Measurements from ENCODE around the gene CEP78.

The CEP78 gene

DNA sequence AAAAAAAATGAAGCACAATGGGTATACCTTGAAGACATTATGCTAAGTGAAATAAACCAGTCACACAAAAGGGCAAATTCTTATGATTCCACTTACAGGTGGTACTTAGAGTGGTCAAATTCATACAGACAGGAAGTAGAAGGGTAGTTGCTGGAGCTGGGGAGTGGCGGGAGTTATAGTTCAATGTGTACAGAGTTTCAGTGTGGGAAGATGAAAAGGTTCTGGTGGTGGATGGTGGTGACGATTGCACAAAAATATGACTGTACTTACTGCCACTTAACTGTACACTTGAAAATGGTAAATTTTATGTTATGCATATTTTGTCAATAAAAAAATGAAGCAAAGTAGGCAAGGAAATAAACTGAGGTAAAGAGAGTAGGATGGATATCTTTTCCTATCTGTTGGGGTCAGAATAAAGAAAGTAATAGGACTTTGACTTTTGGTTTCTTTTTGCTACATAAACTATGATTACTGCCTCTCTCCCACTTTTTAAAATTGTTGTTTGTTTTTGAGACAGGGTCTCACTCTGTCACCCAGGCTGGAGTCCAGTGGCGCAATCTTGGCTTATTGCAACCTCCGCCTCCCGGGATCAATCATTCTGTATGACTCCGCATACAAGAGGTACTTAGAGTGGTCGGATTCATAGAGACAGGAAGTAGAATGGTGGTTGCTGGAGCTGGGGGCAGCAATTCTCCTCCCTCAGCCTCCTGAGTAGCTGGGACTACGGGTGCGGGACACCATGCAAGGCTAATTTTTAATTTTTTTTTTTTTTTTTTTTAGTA lies 57.0 kb downstream of the CEP78 start:
- TF ChIP-seq, protein P1, sequence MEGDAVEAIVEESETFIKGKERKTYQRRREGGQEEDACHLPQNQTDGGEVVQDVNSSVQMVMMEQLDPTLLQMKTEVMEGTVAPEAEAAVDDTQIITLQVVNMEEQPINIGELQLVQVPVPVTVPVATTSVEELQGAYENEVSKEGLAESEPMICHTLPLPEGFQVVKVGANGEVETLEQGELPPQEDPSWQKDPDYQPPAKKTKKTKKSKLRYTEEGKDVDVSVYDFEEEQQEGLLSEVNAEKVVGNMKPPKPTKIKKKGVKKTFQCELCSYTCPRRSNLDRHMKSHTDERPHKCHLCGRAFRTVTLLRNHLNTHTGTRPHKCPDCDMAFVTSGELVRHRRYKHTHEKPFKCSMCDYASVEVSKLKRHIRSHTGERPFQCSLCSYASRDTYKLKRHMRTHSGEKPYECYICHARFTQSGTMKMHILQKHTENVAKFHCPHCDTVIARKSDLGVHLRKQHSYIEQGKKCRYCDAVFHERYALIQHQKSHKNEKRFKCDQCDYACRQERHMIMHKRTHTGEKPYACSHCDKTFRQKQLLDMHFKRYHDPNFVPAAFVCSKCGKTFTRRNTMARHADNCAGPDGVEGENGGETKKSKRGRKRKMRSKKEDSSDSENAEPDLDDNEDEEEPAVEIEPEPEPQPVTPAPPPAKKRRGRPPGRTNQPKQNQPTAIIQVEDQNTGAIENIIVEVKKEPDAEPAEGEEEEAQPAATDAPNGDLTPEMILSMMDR (IDR thresholded peaks at IDR 0.05; ENCODE audit: low read depth, low read length), result no peak
- H3K4me3 ChIP-seq (ENCODE audit: low read depth, low read length), result no peak overlapping the region

DNA sequence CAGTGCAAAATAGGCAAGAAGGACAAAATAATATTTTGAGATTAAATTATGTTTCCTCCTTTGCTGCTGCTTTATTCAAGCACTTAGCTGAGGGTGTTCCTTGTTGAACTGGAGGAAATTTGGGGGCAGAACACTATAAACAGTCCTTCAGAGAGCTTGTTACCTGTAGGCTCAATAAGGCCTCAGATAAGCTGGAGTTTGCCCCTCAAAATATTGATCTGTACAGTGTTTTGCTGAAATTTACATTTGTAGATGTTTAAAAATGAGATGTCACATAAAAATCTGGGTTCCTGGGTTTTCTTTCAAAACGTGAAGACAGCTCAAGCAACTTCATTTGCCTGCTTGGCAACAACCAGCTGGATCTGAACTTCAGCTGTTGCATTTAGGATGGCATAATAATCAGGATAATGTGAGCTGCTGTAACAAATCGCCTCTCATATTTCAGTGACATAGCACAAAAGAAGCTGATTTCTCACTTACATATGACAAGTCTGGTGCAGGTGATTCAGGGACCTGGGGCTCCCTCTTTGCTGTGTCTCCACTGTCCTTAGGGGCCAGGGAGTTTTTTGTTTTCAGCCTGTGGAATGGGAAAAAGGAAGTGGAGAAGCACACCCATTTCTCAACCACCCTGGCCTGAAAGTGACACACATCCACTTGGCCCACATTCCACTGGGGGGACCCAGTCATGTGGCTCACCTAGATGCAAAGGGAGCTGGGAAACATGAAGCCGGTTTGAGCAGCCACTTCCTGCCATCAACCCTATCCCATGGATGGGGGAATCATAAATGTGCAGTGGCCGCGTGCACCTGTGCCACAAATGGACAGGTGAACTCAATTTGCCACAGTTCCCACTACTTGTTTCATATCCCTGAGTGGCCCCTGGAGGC lies 58.7 kb downstream of the CEP78 start:
- Histone ChIP-seq H3K4me1 (peaks cover 5% of the 10 kb centered on the region), H3K4me3 (ENCODE audit: low read depth, low read length) (no peak overlapping the region), H3K27me3 (no peaks in the 10 kb centered on the region), H3K9me3 (no peaks in the 10 kb centered on the region), H3K36me3 (no peaks in the 10 kb centered on the region; the same call in 1 of the 2 replicates)
- TF ChIP-seq, protein P1 (IDR thresholded peaks at IDR 0.05; ENCODE audit: low read depth, low read length), result no peak
- no peak for DNase-seq

More for the DNA sequence above, 57.0 kb downstream of the CEP78 start:
- Histone ChIP-seq H3K4me1 (peaks cover 5% of the 10 kb centered on the region), H3K9me3 (no peaks in the 10 kb centered on the region), H3K36me3 (no peaks in the 10 kb centered on the region), H3K27me3 (no peaks in the 10 kb centered on the region)
- no peak for DNase-seq

GRCh38 chr9:78295177-78295575 lies 59.3 kb downstream of the CEP78 start:
- DNase-seq, result no peak
- H3K4me3 ChIP-seq (ENCODE audit: low read depth, low read length), result no peak overlapping the region

DNA sequence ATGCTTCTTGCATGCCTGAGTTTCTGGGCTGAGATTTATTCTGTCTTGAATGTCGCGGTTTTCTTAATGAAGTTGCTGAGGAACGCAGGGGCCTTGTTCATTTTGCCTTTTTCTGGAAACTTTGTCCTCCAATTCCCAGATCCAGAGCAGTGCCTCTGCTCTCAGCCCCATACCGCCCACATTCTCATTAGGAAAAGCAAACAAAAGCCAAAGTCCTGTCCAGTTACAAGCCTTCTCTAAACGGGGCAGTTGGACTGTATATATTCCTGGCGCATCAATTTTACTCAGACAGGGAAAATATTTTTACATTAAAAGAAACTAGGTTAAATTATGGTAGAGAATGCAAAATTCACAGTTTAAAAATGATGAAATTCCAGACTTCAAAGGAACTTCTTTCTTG lies 59.9 kb downstream of the CEP78 start:
- peak overlapping the region; percentile 97 for H3K4me3 ChIP-seq (ENCODE audit: low read depth, low read length)
- peaks cover 5% of the 10 kb centered on the region for H3K4me1 ChIP-seq
- H3K27me3 ChIP-seq, result no peaks in the 10 kb centered on the region
- H3K36me3 ChIP-seq, result peaks cover 5% of the 10 kb centered on the region
- no peaks in the 10 kb centered on the region for H3K9me3 ChIP-seq
- DNase-seq, result no peak
- TF ChIP-seq, protein P1 (IDR thresholded peaks at IDR 0.05; ENCODE audit: low read depth, low read length), result no peak

More at GRCh38 chr9:78295177-78295575, 59.3 kb downstream of the CEP78 start:
- TF ChIP-seq, protein P1 (IDR thresholded peaks at IDR 0.05; ENCODE audit: low read depth, low read length), result no peak
- Histone ChIP-seq H3K36me3 (peaks cover 3% of the 10 kb centered on the region), H3K4me1 (peaks cover 5% of the 10 kb centered on the region), H3K27me3 (no peaks in the 10 kb centered on the region), H3K9me3 (no peaks in the 10 kb centered on the region)

DNA sequence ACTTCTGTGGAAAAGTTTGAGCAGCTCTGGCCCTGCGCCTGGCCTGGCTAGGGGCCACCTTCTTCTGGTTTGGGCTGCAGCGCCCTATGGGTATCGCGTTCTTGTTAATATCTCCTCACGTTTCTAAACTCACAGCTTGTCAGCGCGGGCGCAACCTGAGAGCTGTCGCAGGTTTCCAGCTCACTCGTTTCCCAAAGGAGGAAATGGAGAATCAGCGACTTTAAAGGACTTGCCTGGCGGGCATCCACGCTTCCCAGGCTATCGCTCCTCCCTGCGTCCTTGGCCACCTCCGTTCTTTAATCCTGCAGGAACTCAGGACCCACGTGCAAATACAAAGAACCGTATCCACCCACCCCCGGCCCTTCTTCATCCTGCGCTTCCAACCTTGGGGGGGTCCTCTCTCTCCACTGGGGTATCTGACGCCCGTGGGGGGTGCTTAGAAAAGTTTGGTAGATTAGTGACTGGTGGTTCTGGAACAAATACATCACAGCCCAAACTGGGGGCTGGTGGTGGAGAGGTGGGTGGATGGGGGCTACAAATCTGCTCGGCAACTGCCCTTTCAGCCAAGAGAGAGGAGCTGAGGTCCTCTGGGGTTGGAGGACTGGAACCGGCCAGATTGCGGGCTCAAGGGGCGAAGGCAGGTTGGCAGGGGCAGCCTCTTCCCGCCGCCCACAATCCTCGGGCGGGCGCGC lies 60.5 kb downstream of the CEP78 start:
- H3K4me1 ChIP-seq, result peaks cover 2% of the 10 kb centered on the region
- no peaks in the 10 kb centered on the region for H3K9me3 ChIP-seq
- H3K27me3 ChIP-seq, result no peaks in the 10 kb centered on the region
- peak; percentile 49 for DNase-seq
- H3K36me3 ChIP-seq, result peaks cover 12% of the 10 kb centered on the region
- TF ChIP-seq, protein P1 (IDR thresholded peaks at IDR 0.05; ENCODE audit: low read depth, low read length), result no peak
- H3K4me3 ChIP-seq (ENCODE audit: low read depth, low read length), result peak overlapping the region; percentile 97
